GM21723 (cell line): Measurements from ENCODE around the gene PCDHGA1.
"Not testable (repeated sequence)": the region's sequence is repeated elsewhere in the genome, so short reads cannot be mapped to it uniquely, and the experiment has no call there.

ENCODE experiments used
- ATAC-seq: cut with Tn5 transposase; IDR thresholded peaks from one replicate; pipeline ENCODE4 v1.9.1; 2021; ENCODE audit warnings: mild to moderate bottlenecking, moderate library complexity; ENCODE audit not compliant: unreplicated experiment

PCDHGA1 gene

DNA sequence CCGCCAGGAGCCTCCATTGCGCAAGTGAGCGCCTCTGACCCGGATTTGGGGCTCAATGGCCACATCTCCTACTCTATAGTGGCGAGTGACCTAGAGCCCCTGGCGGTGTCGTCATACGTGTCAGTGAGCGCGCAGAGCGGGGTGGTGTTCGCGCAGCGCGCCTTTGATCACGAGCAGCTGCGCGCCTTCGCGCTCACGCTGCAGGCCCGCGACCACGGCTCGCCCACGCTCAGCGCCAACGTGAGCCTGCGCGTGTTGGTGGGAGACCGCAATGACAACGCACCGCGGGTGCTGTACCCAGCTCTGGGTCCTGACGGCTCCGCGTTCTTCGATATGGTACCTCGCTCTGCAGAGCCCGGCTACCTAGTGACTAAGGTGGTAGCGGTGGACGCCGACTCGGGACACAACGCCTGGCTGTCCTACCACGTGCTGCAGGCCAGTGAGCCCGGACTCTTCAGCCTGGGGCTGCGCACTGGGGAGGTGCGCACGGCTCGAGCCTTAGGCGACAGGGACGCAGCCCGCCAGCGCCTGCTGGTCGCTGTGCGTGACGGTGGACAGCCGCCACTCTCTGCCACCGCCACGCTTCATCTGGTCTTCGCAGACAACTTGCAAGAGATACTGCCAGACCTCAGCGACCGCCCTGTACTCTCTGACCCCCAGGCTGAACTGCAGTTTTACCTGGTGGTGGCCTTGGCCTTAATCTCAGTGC lies 79.4 kb downstream of the PCDHGA1 start:
- no peak for ATAC-seq

DNA sequence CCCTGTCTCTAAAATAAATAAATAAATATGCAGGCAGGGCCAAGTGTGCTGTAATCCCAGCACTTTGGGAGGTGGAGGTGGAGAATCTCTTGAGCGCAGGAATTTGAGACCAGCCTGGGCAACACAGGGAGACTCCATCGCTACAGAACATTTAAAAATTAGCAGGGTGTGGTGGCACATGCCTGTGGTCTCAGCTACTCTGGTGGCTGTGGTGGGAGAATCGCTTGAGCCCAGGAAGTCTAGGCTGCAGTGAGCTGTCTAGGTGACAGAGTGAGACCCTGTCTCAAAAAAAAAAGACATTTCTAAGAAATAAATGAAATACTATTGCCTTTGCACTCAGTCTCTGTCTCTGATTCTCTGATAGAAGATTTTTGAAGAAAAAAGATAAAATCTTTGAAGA lies 81.3 kb downstream of the PCDHGA1 start:
- no peak for ATAC-seq

DNA sequence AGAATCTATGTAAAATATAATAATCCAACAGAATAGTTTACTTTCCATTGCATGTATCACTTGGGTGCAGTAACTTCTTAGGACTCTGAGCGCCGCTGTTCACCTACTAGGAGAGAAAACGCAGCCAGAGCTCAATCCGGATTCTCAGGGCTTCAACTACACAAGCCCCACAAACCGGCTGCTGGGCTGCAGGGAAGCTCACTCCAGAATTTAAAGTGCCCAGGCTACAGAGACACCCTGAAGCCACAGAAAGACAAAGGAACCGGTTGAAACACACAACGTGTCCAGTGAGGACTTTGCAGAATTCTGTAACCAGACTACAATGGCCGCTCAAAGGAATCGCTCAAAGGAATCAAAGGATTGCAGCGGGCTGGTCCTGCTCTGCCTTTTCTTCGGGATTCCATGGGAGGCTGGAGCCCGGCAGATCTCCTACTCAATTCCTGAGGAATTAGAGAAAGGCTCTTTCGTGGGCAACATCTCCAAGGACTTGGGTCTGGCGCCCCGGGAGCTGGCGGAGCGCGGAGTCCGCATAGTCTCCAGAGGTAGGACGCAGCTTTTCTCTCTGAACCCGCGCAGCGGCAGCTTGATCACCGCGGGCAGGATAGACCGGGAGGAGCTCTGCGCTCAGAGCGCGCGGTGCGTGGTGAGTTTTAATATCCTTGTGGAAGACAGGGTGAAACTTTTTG lies 82.7 kb downstream of the PCDHGA1 start, which contains the start of gene PCDHGA10:
Gene PCDHGA10 (plus strand): TSS at position 134 of the 686 bp plus-strand sequence. CDS start 189 bp downstream, at position 323.
- peak; percentile 78 for ATAC-seq

DNA sequence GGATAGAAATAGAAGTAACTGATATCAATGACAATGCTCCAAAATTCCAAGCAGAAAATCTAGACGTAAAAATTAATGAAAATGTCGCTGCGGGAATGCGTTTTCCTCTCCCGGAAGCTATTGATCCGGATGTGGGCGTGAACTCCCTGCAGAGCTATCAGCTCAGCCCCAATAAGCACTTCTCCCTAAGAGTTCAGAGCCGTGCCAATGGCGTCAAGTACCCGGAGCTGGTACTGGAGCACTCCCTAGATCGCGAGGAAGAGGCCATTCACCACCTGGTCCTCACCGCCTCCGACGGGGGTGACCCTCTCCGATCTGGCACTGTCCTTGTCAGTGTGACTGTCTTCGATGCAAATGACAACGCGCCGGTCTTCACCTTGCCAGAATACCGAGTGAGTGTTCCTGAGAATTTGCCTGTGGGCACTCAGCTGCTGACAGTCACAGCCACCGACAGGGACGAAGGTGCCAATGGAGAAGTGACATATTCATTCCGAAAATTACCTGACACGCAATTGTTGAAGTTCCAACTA lies 83.3 kb downstream of the PCDHGA1 start:
- no peak for ATAC-seq

DNA sequence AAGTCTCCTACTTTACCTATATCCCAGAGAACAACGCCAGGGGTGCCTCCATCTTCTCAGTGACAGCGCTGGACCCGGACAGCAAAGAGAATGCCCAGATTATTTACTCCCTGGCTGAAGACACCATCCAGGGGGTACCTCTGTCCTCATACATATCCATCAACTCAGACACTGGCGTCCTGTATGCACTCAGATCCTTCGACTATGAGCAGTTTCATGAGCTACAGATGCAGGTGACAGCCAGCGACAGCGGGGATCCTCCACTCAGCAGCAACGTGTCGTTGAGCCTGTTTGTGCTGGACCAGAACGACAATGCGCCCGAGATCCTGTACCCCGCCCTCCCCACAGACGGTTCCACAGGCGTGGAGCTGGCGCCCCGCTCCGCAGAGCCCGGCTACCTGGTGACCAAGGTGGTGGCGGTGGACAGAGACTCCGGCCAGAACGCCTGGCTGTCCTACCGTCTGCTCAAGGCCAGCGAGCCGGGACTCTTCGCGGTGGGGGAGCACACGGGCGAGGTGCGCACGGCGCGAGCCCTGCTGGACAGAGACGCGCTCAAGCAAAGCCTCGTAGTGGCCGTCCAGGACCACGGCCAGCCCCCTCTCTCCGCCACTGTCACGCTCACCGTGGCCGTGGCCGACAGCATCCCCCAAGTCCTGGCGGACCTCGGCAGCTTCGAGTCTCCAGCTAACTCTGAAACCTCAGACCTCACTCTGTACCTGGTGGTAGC lies 84.4 kb downstream of the PCDHGA1 start:
- ATAC-seq: not testable (repeated sequence)

DNA sequence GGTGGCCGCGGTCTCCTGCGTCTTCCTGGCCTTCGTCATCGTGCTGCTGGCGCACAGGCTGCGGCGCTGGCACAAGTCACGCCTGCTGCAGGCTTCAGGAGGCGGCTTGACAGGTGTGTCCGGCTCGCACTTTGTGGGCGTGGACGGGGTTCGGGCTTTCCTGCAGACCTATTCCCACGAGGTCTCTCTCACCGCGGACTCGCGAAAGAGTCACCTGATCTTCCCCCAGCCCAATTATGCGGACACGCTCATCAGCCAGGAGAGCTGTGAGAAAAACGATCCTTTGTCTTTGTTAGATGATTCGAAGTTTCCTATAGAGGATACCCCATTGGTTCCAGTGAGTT lies 84.9 kb downstream of the PCDHGA1 start:
- not testable (repeated sequence) for ATAC-seq

DNA sequence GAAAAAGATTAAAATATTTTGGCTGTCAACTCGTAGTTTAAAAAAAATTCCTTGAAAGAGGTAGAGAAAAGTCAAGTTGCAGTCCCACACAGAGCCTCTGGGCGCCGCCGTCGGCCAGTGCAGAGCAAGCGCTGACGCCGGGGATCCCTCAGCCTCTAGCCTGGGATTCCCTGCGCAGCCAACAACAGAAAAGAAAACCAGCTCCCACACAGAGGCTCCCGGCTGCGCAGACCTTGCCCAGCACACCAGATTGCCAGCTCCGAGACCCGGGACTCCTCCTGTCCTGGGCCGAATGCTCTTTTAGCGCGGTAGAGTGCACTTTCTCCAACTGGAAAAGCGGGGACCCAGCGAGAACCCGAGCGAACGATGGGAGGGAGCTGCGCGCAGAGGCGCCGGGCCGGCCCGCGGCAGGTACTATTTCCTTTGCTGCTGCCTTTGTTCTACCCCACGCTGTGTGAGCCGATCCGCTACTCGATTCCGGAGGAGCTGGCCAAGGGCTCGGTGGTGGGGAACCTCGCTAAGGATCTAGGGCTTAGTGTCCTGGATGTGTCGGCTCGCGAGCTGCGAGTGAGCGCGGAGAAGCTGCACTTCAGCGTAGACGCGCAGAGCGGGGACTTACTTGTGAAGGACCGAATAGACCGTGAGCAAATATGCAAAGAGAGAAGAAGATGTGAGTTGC lies 87.3 kb downstream of the PCDHGA1 start, which contains the start of gene PCDHGB7:
Gene PCDHGB7 (plus strand): TSS at position 184 of the 679 bp plus-strand sequence. CDS start 183 bp downstream, at position 367.
- ATAC-seq: peak; percentile 74

DNA sequence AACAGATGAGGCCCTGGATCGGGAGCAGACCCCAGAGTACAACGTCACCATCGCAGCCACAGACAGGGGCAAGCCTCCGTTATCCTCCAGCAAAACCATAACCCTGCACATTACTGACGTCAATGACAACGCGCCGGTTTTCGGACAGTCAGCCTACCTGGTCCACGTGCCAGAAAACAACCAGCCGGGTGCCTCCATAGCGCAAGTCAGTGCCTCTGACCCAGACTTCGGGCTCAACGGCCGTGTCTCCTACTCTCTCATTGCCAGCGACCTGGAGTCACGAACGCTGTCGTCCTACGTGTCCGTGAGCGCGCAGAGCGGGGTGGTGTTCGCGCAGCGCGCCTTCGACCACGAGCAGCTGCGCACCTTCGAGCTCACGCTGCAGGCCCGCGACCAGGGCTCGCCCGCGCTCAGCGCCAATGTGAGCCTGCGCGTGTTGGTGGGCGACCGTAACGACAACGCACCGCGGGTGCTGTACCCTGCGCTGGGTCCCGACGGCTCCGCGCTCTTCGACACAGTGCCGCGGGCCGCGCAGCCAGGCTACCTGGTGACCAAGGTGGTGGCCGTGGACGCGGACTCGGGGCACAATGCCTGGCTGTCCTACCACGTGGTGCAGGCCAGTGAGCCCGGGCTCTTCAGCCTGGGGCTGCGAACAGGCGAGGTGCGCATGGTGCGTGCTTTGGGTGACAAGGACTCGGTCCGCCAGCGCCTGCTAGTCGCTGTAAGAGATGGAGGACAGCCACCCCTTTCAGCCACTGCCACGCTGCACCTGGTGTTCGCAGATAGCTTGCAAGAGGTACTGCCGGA lies 89.0 kb downstream of the PCDHGA1 start:
- ATAC-seq: no peak

DNA sequence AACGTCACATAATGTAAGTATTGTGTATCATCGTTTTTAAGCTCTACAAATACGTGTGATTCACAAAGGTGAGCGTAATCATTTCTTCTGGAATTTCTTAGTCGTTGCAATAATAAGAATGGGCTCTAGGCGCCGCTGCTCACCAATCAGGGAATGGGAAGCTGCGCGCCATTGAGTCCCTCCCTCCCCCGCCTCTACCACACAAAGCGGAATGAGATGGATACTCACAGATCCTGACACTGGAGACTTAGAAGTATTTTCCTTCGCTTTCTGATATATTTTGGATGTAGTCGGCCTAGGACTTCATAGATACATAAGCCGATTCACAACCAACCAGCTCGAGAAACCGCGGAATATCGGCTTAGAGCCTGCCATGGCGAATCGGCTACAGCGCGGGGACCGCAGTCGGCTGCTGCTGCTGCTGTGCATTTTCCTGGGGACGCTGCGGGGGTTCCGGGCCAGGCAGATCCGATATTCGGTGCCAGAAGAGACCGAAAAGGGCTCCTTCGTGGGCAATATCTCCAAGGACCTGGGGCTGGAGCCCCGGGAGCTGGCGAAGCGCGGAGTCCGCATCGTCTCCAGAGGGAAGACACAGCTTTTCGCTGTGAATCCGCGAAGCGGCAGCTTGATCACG lies 90.7 kb downstream of the PCDHGA1 start, which contains the start of gene PCDHGA11:
Gene PCDHGA11 (plus strand): TSS at position 197 of the 634 bp plus-strand sequence. CDS start 177 bp downstream, at position 374.
- no peak for ATAC-seq

DNA sequence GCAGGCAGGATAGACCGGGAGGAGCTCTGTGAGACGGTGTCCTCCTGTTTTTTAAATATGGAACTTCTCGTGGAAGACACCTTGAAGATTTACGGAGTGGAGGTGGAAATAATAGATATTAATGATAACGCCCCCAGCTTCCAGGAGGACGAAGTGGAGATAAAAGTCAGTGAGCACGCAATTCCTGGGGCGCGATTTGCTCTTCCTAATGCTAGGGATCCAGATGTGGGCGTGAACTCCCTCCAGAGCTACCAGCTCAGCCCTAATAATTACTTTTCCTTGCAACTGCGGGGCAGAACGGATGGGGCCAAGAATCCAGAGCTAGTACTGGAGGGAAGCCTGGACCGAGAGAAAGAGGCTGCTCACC lies 91.2 kb downstream of the PCDHGA1 start:
- ATAC-seq: no peak

DNA sequence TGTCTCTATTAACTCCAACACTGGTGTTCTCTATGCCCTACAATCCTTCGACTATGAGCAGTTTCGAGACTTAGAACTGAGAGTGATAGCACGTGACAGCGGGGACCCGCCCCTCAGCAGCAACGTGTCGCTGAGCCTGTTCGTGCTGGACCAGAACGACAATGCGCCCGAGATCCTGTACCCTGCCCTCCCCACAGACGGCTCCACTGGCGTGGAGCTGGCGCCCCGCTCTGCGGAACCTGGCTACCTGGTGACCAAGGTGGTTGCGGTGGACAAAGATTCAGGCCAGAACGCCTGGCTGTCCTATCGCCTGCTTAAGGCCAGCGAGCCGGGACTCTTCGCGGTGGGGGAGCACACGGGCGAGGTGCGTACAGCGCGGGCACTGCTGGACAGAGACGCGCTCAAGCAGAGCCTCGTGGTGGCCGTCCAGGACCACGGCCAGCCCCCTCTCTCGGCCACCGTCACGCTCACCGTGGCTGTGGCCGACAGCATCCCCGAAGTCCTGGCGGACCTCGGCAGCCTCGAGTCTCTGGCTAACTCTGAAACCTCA lies 92.5 kb downstream of the PCDHGA1 start:
- ATAC-seq: no peak

DNA sequence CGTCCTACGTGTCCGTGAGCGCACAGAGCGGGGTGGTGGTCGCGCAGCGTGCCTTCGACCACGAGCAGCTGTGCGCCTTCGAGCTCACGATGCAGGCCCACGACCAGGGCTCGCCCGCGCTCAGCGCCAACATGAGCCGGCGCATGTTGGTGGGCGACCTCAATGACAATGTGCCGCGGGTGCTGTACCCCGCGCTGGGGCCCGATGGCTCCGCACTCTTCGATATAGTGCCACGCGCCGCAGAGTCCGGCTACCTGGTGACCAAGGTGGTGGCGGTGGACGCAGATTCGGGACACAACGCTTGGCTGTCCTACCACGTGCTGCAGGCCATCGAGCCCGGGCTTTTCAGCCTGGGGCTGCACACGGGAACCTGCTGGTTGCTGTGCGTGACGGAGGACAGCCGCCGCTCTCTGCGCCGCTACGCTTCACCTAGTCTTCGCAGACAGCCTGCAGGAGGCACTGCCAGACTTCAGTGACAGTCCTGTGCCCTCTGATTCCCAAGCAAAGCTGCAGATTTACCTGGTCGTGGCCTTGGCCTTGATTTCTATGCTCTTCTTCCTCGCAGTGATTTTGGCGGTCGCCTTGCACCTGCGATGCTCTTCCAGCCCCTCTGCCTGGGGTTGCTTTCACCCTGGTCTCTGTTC lies 97.6 kb downstream of the PCDHGA1 start:
- ATAC-seq: no peak

DNA sequence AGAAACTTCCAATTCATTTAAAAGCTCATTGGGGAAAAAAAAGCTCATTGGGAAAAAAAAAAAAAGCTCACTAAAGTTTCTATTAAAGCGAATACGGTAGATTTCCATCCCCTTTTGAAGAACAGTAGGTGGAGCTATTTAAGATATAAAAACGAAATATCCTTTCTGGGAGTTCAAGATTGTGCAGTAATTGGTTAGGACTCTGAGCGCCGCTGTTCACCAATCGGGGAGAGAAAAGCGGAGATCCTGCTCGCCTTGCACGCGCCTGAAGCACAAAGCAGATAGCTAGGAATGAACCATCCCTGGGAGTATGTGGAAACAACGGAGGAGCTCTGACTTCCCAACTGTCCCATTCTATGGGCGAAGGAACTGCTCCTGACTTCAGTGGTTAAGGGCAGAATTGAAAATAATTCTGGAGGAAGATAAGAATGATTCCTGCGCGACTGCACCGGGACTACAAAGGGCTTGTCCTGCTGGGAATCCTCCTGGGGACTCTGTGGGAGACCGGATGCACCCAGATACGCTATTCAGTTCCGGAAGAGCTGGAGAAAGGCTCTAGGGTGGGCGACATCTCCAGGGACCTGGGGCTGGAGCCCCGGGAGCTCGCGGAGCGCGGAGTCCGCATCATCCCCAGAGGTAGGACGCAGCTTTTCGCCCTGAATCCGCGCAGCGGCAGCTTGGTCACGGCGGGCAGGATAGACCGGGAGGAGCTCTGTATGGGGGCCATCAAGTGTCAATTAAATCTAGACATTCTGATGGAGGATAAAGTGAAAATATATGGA lies 100.2 kb downstream of the PCDHGA1 start, which contains the start of gene PCDHGA12:
Gene PCDHGA12 (plus strand): TSS at position 176 of the 782 bp plus-strand sequence. CDS start 253 bp downstream, at position 429.
- ATAC-seq: peak; percentile 89

DNA sequence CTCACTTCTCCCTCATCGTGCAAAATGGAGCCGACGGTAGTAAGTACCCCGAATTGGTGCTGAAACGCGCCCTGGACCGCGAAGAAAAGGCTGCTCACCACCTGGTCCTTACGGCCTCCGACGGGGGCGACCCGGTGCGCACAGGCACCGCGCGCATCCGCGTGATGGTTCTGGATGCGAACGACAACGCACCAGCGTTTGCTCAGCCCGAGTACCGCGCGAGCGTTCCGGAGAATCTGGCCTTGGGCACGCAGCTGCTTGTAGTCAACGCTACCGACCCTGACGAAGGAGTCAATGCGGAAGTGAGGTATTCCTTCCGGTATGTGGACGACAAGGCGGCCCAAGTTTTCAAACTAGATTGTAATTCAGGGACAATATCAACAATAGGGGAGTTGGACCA lies 101.0 kb downstream of the PCDHGA1 start:
- ATAC-seq: peak; percentile 36

DNA sequence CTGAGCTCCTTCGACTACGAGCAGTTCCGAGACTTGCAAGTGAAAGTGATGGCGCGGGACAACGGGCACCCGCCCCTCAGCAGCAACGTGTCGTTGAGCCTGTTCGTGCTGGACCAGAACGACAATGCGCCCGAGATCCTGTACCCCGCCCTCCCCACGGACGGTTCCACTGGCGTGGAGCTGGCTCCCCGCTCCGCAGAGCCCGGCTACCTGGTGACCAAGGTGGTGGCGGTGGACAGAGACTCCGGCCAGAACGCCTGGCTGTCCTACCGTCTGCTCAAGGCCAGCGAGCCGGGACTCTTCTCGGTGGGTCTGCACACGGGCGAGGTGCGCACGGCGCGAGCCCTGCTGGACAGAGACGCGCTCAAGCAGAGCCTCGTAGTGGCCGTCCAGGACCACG lies 102.0 kb downstream of the PCDHGA1 start:
- ATAC-seq: not testable (repeated sequence)

DNA sequence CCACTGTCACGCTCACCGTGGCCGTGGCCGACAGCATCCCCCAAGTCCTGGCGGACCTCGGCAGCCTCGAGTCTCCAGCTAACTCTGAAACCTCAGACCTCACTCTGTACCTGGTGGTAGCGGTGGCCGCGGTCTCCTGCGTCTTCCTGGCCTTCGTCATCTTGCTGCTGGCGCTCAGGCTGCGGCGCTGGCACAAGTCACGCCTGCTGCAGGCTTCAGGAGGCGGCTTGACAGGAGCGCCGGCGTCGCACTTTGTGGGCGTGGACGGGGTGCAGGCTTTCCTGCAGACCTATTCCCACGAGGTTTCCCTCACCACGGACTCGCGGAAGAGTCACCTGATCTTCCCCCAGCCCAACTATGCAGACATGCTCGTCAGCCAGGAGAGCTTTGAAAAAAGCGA lies 102.4 kb downstream of the PCDHGA1 start:
- not testable (repeated sequence) for ATAC-seq

DNA sequence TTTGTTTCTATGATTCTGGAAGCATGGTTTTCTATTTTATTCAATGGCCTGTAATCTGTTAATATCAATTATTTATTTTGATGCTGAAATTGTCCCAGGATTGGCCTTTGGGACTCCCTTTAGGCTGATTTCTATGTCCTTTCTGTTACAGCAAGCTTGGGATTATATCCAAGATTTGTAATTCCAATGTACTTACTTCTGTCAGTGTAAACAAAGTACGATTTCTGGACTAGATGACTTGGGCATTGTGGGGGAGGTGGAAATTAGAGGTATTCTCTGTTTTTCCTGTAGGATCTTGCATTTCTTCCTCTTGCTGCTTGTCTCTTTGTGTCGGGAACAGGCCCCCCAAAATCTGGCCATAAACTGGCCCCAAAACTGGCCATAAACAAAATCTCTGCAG lies 103.7 kb downstream of the PCDHGA1 start:
- no peak for ATAC-seq

DNA sequence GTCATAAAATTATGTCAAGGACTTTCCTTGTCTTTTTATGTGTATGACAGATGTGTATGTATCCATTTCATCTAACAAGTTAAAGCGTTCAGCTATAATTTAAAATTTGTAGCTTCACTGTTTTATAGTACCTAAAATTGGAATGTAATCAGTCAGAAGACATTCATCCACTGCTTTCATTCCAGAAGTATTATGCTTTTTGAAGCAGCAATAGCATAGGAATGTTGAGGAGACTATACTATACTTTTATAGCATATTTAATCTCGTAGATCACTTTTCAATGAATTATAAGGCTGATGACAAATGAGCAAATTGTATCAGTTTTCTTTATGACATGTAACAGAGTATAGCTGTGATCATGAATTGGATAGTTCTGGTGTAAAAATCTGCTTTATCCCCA lies 106.9 kb downstream of the PCDHGA1 start:
- no peak for ATAC-seq
